MM.1S (cell line): Measurements from ENCODE around the gene SRP14.

ENCODE experiments used
- EZH2 ChIP-seq: fragments of 300-600 bp; sonication (generic); optimal IDR thresholded peaks from 2 replicates; pipeline ENCODE3; 2017; ENCODE audit warnings: low read depth, mild to moderate bottlenecking, antibody characterized with exemption, low read length, mixed read lengths
- TF ChIP-seq, protein P1 (sequence below): fragments of 300-600 bp; sonication (generic); IDR thresholded peaks from 2 replicates; pipeline ENCODE4 v1.5.1; 2016; ENCODE audit warnings: antibody characterized with exemption, low read length, mixed read lengths

DNA sequence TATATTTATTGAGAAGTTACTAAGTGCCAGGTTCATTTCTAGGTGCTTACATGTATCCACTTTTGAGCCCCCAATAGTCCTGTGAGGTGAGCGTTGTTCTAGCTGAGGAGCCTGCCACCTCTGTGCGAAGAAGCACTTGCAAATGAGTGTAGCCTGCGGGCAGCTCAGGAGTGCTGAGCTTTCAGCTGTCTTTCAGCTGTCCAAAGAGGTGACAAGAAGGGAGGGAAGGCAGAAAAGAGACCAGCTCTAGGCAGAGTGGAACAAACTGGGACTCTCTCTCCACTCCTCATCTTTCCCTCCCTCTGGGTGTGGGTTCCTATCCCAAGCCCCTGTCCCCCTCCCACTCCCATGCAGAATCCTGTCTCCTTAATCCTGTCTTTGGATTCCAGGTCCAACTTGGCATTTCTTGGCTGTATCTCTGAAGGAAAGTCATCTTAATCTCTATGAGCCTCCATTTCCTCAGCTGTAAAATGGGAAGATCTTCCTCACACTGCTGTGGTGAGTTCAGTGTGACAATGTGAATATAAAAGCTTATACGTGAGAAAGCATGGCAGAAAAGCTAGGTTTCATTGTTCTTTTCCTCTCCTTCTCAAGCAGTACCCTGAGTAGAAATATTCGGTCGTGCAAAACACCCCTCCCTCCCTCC is 6.7 kb upstream of the SRP14 start:
- TF ChIP-seq, protein P1, sequence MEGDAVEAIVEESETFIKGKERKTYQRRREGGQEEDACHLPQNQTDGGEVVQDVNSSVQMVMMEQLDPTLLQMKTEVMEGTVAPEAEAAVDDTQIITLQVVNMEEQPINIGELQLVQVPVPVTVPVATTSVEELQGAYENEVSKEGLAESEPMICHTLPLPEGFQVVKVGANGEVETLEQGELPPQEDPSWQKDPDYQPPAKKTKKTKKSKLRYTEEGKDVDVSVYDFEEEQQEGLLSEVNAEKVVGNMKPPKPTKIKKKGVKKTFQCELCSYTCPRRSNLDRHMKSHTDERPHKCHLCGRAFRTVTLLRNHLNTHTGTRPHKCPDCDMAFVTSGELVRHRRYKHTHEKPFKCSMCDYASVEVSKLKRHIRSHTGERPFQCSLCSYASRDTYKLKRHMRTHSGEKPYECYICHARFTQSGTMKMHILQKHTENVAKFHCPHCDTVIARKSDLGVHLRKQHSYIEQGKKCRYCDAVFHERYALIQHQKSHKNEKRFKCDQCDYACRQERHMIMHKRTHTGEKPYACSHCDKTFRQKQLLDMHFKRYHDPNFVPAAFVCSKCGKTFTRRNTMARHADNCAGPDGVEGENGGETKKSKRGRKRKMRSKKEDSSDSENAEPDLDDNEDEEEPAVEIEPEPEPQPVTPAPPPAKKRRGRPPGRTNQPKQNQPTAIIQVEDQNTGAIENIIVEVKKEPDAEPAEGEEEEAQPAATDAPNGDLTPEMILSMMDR = no peak
- TF ChIP-seq EZH2 = no peak
